Fibroblast of skin of scalp (primary cell): ENCODE measurements around the gene DIP2C.

ENCODE experiments used
- DNase-seq: peaks from one replicate; pipeline ENCODE4 v3.0.0-alpha.2; 2013

The DIP2C gene

GRCh38 chr10:476455-476780 lies 213.1 kb downstream of the DIP2C start:
- DNase-seq = no peak

DNA sequence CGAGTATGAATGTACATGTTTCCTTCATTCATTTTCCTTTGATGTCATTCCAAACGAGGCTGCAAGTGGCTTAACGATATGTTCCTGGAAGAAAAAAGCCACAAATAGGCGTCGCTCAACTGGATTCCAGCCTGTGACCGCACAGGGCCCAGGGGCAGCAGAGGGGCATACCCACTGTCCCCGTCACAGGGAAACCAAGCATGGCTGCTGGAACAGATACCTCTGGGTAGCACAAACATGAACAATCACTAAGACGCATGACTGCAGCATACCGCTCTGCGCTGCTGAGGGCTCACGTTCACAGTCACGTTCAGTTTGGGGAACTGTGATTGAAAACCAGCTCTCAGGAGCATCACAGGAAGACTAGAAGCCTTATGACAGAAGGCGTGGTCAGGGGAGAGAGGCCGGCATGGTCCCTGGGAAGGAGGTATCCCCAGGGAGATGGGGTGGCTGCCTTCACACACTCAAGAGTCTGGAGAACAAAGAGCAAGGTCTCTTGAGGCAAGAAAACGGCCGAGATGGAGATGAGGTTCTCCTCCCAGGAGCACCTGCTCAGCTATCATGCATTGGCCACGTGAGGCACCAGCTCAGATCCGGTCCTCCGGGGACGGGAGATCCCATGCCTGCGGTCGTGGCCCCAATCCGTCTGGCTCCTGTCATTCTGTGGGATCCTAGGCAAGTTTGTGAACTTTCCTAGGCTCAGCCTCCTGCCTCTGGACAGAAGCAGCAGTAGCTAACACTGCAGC lies 213.6 kb downstream of the DIP2C start:
- no peak for DNase-seq

DNA sequence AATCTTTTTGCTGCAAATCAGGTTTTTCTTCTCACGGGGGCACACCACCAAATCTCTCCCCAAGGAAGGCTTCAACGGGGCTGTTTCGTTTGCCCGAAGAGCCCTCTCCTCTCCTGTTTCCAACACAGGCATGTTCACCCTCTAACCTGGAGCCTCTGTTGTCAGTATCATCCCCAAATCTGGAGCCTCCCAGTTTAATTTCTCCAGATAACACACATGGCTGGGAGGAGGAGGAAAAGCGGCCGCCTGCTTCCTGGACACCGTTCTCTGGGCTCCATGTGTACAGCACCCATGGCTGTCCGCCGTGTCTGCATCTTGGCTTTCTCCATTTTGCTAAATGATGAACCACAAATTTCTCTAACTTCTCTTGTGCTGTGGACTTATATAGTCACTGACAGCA lies 214.5 kb downstream of the DIP2C start:
- DNase-seq = no peak

DNA sequence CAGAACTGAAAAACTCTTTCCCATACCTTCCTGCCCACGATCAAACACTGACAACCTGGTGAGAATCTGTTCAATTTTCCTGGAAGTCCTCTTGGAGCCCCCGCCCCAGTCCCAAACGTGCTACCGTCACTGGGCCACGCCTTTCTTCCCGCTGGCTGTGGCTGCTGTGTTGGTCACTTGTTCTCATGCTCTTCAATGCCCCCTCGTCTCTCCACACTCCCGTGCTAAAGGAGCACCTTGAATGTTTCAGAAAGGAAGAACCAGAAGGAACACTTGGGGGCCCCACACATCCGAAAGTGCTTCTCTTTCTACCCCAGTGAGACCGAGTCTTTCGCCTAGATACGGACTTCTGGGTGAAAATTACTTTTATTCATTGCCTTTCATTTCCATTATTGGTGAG lies 215.1 kb downstream of the DIP2C start:
- DNase-seq = no peak

- DNase-seq = no peak
Measured at GRCh38 chr10:472241-472910, 217.1 kb downstream of the DIP2C start.

DNA sequence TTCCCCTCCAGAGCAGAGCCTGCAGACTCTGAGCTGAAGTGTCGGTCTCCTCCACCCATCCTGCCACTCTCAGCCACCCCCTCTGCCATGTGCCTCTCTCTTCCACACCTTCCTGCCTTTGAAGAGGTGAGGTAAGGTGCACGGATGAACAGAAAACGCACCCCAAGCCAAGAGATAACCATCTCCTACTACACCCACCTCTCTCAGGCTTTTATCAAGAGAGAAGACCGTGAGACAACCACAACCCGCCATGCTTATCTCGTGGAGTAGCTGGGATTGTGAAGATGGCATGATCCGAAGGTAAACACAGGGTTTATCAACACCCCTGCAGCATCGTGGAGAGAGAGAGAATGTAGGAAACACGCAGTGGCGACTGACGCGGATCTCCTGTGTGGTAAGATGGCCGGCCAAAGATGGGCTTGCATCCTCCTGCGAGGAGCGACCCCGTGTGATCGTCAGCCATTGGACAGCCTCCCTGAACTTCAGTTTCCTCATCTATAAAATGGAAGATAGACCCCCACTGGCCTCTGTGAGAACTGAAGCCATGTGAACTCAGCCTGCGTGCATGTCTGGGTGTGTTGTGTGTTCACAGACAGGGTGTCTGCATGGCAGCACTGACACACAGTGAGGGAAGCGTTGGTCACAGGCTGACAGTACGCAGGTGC lies 219.0 kb downstream of the DIP2C start:
- no peak for DNase-seq

GRCh38 chr10:469947-470338 lies 219.5 kb downstream of the DIP2C start:
- no peak for DNase-seq

DNA sequence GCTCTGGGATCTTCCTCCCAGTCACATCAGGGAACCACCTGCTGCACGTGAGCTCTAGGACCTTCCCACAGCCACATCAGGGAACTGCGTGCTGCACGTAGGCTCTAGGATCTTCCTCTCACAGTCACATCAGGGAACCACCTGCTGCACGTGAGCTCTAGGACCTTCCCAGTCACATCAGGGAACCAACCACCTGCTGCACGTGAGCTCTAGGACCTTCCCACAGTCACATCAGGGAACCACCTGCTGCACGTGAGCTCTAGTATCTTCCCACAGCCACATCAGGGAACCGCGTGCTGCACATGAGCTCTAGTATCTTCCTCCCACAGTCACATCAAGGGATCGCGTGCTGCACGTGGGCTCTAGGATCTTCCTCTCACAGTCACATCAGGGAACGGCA lies 229.7 kb downstream of the DIP2C start:
- DNase-seq = no peak

DNA sequence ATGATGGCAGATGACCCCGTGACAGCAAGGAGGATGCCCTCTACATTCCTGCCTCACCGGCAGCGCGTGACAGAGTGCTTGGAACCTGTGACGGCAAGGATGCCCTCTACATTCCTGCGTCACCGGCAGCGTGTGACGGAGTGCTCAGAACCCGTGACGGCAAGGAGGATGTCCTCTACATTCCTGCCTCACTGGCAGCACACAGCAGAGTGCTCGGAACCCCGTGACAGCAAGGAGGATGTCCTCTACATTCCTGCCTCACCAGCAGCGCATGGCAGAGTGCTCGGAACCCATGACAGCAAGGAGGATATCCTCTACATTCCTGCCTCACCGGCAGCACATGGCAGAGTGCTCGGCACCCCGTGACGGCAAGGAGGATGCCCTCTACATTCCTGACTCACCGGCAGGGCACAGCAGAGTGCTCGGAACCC lies 231.0 kb downstream of the DIP2C start:
- DNase-seq = no peak

GRCh38 chr10:456486-456885 lies 233.0 kb downstream of the DIP2C start:
- no peak for DNase-seq

GRCh38 chr10:454860-455259 lies 234.6 kb downstream of the DIP2C start:
- peak; percentile 85 for DNase-seq

DNA sequence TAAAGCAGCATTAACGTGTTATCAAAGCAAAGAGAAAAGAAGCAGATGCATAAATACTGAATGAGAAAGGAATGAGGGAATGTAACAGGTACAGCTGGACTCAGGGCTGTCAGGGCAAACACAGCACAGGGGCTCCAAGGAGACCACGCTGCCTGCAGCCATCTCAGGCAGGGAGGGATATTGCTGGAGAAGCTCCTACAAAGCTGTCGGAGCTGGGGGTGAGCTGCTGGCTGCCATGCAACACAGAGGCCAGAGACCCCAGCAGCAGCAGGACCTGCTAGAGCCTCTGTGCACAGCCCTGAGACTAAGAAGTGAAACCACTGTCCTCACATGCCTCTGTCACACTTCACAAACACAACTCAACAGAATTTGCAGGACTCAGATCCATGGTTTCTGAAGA lies 235.8 kb downstream of the DIP2C start:
- DNase-seq = no peak

GRCh38 chr10:452512-453426 lies 236.7 kb downstream of the DIP2C start:
- peak; percentile 20 for DNase-seq

- DNase-seq = no peak
Measured at GRCh38 chr10:451856-452255, 237.6 kb downstream of the DIP2C start.

DNA sequence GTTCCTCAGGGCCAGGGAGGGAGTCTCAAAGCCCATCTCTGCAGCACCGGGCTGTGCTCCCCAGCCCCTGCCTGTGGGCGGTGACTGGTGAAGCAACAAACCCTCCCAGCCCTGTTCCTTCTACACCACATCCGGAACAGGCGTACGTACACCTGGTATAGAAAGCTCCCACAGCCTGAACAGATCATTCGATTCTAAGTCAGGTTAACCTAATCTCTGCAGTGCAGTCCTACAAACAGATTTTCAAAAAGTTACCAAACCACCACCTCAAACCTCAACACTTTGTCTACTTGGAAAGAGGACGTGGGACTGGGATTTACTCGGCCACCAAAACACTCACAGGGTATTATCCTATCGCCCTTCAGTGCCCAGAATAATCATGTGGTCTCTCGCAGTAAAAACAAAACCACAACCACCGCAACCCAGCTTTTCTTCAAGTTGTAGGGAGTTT lies 238.4 kb downstream of the DIP2C start:
- DNase-seq = no peak

DNA sequence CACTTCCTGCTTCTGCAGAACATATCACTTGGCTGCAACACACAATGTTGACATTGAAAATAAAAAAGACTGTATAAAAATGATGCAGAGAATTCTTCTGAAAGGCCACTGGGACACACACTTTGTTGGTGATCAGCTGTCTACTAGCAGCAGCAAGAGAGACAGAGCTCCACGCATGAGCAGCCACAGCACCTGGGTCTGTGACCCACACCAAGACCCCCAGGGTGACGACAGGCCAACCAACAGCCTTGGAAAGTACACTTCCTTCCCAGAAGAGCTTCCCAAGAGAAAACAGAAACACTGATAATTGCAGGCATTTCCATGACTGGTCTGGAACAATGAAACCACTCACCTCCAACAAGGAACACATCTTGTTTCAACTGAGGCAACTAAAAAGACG lies 239.0 kb downstream of the DIP2C start:
- no peak for DNase-seq

DNA sequence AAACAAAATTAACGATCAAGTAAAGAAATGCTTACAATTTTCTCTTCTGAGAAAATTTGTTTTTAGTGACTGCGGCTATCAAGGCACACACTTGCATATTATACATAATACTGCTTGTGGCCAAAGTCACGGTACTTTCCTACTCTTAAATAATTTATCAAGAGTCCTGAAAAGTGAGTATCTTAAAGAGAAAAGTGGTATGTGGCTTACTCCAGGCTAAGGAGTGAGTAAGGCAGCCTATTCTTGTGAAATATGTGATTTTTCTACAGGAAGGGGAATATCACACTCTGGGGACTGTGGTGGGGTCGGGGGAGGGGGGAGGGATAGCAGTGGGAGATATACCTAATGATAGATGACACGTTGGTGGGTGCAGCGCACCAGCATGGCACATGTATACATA lies 240.1 kb downstream of the DIP2C start:
- DNase-seq = peak; percentile 23

DNA sequence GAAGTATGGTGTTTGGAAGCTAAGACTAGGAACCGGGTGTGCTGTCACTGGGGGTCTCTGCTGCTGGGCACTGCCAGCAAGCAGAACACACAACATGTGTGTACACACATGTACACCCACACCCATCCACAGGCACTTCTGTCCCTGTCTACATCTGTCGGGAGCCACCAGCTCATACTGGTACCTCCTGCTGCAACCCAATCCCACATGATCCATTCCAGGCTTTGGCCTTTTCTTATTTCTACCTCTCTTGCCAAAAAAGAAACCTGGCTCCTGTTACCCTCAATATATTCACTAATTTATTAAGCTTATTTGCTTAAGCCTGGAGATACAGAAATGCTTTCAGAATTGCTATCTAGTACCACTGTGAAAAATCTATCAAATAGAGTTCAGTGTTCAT lies 246.0 kb downstream of the DIP2C start:
- no peak for DNase-seq

GRCh38 chr10:442209-442608 lies 247.3 kb downstream of the DIP2C start:
- DNase-seq = no peak

DNA sequence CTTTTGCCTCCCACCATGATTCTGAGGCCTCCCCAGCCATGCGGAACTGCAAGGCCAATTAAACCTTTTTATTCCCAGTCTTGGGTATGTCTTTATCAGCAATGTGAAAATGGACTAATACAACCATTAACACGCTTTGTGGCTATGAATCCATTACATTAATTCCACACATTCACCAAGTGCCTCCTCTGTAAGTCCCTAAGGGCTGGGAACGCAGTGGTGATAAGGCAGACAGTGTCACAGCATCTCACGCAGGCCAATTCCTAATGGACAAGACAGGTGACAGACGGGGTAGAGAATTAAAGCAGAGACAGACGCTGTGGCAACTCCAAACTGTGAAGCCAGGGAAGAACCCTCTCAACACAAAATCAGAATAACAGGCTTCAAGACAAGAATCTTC lies 247.8 kb downstream of the DIP2C start:
- no peak for DNase-seq

DNA sequence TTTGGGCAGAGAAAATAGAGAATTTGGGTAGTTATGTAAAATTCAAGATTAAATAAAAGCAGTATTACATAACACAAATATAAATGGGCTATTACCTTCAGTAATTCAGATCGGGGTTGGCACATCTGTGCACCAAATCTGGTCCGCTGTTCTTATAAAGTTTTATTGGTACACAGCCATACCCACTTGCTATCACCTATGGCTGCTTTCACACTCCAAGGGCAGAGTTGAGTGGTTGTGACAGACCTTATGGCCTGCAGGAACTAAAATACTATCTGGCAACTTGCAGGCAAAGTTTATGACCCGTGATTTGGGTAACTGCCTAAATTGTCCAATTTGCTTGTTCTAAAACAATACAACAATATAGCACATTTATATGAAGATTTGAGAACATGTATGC lies 249.3 kb downstream of the DIP2C start:
- no peak for DNase-seq

DNA sequence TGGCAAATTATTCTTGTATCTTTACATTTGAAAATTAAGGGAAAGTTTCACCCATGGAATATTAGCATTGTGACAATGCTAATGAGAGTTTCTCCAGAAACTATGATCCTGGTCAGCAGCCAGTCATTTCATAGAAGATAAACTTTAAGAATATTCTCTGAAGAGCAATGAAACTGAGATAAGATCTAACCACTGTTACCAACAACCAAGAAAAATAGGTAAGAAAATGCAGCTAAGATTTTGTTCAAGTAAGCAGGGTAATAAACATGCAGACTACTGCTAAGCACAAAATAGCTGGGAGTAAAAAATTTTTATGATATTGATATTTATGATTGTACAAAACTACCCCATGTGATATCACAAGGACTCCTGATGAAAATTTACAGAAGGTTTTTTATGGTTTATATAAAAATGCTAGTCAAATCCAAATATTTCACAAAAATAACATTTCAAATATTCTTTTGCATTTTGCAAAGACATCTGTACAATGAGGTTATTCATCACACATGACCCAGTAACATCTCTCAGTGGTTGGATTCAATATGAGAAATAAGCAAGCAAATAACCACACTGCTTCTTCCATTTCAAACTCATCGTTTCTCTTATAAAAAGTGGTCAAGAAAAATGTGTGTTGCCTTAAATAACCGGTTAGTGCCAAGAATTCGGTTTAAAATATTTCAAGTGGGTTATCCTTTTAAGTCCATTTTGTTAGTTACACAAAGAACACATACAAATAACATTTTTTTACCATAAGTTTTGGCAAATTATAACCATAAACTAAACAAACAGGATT lies 251.6 kb downstream of the DIP2C start:
- no peak for DNase-seq
